Measurements from ENCODE around the gene TXLNB. TPM values are rescaled to one million over a fixed set of nuclear protein-coding genes. Genes with fewer than 3 reads are reported as not detected.
"Not testable (repeated sequence)": the region's sequence is repeated elsewhere in the genome, so short reads cannot be mapped to it uniquely, and the experiment has no call there.

The TXLNB gene
- total RNA-seq, 2 experiments from 2014 or later, result 0.17 to 0.19 TPM

- no peak for ATAC-seq (ENCODE audit: poor library complexity)
- Histone ChIP-seq H3K4me1 (ENCODE audit: insufficient read depth, low read length) (peaks cover 31% of the 10 kb centered on the region), H3K4me3 (ENCODE audit: low read length) (no peak overlapping the region), H3K27ac (ENCODE audit: low read depth in 1 of 2, low read length in 2 of 2) (no peak overlapping the region), H3K36me3 (ENCODE audit: insufficient read depth, low read length) (no peaks in the 10 kb centered on the region), H3K27me3 (ENCODE audit: control insufficient read depth in 1 of 2, insufficient read depth in 2 of 2, low read length in 2 of 2) (no peaks in the 10 kb centered on the region), H3K9me3 (ENCODE audit: control insufficient read depth in 1 of 2, insufficient read depth in 1 of 2, low read length in 2 of 2) (no peaks in the 10 kb centered on the region)
- H3K9me3 Mint-ChIP-seq, result peaks cover 2% of the 10 kb centered on the region
- peaks cover 45% of the 10 kb centered on the region for H3K4me1 Mint-ChIP-seq (ENCODE audit: low read depth)
- intact Hi-C loops (cut with DNase I, micrococcal nuclease), result loop anchor here in 1 of 2 experiments (2.0 kb wide), 1 partner anchor 25 kb away; no protein-coding TSS in a partner anchor
- ChIA-PET CTCF (no interaction called here), POLR2A (interaction anchor here (1.3 kb wide), 1 partner anchor 28 kb away, joined by 5 read pairs; no protein-coding TSS in a partner anchor)
- no peak overlapping the region for H3K4me3 Mint-ChIP-seq
- no peak for TF ChIP-seq CTCF (IDR thresholded peaks at IDR 0.05)
- no peaks in the 10 kb centered on the region for H3K36me3 Mint-ChIP-seq (ENCODE audit: low read depth)
- H3K27me3 Mint-ChIP-seq, result no peaks in the 10 kb centered on the region
- peak in 2 of 14 experiments; percentile 57 to 61 for DNase-seq
- H3K27ac Mint-ChIP-seq, result peak overlapping the region; percentile 32
Measured at GRCh38 chr6:139295901-139296300, 4.1 kb upstream of the TXLNB start.

- Mint-ChIP-seq H3K4me1 (ENCODE audit: low read depth) (peaks cover 61% of the 10 kb centered on the region), H3K27ac (peak overlapping the region; percentile 61), H3K4me3 (no peak overlapping the region), H3K27me3 (no peaks in the 10 kb centered on the region), H3K36me3 (ENCODE audit: low read depth) (no peaks in the 10 kb centered on the region), H3K9me3 (peaks cover 2% of the 10 kb centered on the region)
- Histone ChIP-seq H3K9me3 (ENCODE audit: control insufficient read depth in 1 of 2, insufficient read depth in 1 of 2, low read length in 2 of 2) (no peaks in the 10 kb centered on the region), H3K4me1 (ENCODE audit: insufficient read depth, low read length) (peaks cover 43% of the 10 kb centered on the region), H3K36me3 (ENCODE audit: insufficient read depth, low read length) (no peaks in the 10 kb centered on the region), H3K27ac (ENCODE audit: low read depth in 1 of 2, low read length in 2 of 2) (peak overlapping the region in 1 of 2 donors; percentile 12), H3K4me3 (ENCODE audit: low read length) (no peak overlapping the region), H3K27me3 (ENCODE audit: control insufficient read depth in 1 of 2, insufficient read depth in 2 of 2, low read length in 2 of 2) (no peaks in the 10 kb centered on the region)
- ChIA-PET CTCF (interaction anchor here (1.2 to 2.7 kb wide), 2 partner anchors 70 to 169 kb away, joined by 3 to 13 read pairs; no protein-coding TSS in a partner anchor), POLR2A (interaction anchor here (1.2 kb wide), 1 partner anchor 20 kb away, joined by 4 read pairs; no protein-coding TSS in a partner anchor)
- DNase-seq, result peak in 2 of 14 experiments; percentile 26 to 33
- intact Hi-C loops (cut with DNase I, micrococcal nuclease), result loop anchor here (5.0 kb wide), 3 partner anchors 37 to 167 kb away; no protein-coding TSS in a partner anchor
- no peak for TF ChIP-seq CTCF (IDR thresholded peaks at IDR 0.05)
- ATAC-seq (ENCODE audit: poor library complexity), result no peak
Measured at GRCh38 chr6:139294090-139294489, 2.3 kb upstream of the TXLNB start.

- ATAC-seq (ENCODE audit: poor library complexity); H3K36me3 Mint-ChIP-seq (ENCODE audit: low read depth); H3K9me3 ChIP-seq (ENCODE audit: control insufficient read depth in 1 of 2, insufficient read depth in 1 of 2, low read length in 2 of 2); DNase-seq; H3K4me3 ChIP-seq (ENCODE audit: low read length); H3K27me3 Mint-ChIP-seq; H3K9me3 Mint-ChIP-seq; H3K4me3 Mint-ChIP-seq; H3K27me3 ChIP-seq (ENCODE audit: control insufficient read depth in 1 of 2, insufficient read depth in 2 of 2, low read length in 2 of 2); H3K36me3 ChIP-seq (ENCODE audit: insufficient read depth, low read length): not testable (repeated sequence)
- intact Hi-C loops (cut with DNase I, micrococcal nuclease), result loop anchor here (5.0 kb wide), 3 partner anchors 36 to 166 kb away; no protein-coding TSS in a partner anchor
- Mint-ChIP-seq H3K27ac (peak overlapping the region; percentile 84), H3K4me1 (ENCODE audit: low read depth) (peaks cover 61% of the 10 kb centered on the region)
- peaks cover 47% of the 10 kb centered on the region for H3K4me1 ChIP-seq (ENCODE audit: insufficient read depth, low read length)
- ChIA-PET CTCF (interaction anchor here (1.2 to 2.7 kb wide), 2 partner anchors 71 to 168 kb away, joined by 3 to 13 read pairs; no protein-coding TSS in a partner anchor), POLR2A (interaction anchor here (1.2 to 3.5 kb wide), 4 partner anchors 21 to 81 kb away, joined by 4 to 83 read pairs (median 22); partner anchors contain the start of gene CITED2)
- H3K27ac ChIP-seq (ENCODE audit: low read depth in 1 of 2, low read length in 2 of 2), result peak overlapping the region in 1 of 2 donors; percentile 4
Measured at GRCh38 chr6:139293230-139293629, 1.4 kb upstream of the TXLNB start.

Data from CD4-positive, alpha-beta T cell (primary cell).